Peyer's patch (tissue), 4 donors: ENCODE results near the gene RPP38.

Experiments used
- POLR2A ChIP-seq, 2 donors: fragments of 450-650 bp; IDR thresholded peaks; one replicate each; pipeline ENCODE4 v1.5.1; 2017; ENCODE audit warnings: antibody characterized with exemption in 2 of 2, mild to moderate bottlenecking in 2 of 2, moderate library complexity in 2 of 2
- TF ChIP-seq, protein P1 (sequence below), 6 experiments: fragments of 450-650 bp in 4 of 6; fragments of 200-600 bp in 2 of 6; sonication (generic) in 1 of 6; IDR thresholded peaks; one replicate each; pipeline ENCODE4 v1.5.1; 2017 to 2019; ENCODE audit warnings: antibody characterized with exemption in 6 of 6, mild to moderate bottlenecking in 3 of 6, moderate library complexity in 1 of 6

DNA sequence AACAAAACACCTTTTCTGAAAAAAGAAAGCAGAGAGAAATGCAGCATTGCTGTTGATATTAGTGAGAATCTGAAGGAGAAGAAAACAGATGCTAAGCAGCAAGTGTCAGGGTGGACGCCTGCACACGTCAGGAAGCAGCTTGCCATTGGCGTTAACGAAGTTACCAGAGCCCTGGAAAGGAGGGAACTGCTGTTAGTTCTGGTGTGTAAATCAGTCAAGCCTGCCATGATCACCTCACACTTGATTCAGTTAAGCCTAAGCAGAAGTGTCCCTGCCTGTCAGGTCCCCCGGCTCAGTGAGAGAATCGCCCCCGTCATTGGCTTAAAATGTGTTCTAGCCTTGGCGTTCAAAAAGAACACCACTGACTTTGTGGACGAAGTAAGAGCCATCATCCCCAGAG, 6.4 kb downstream of the RPP38 start:
- TF ChIP-seq, protein P1, sequence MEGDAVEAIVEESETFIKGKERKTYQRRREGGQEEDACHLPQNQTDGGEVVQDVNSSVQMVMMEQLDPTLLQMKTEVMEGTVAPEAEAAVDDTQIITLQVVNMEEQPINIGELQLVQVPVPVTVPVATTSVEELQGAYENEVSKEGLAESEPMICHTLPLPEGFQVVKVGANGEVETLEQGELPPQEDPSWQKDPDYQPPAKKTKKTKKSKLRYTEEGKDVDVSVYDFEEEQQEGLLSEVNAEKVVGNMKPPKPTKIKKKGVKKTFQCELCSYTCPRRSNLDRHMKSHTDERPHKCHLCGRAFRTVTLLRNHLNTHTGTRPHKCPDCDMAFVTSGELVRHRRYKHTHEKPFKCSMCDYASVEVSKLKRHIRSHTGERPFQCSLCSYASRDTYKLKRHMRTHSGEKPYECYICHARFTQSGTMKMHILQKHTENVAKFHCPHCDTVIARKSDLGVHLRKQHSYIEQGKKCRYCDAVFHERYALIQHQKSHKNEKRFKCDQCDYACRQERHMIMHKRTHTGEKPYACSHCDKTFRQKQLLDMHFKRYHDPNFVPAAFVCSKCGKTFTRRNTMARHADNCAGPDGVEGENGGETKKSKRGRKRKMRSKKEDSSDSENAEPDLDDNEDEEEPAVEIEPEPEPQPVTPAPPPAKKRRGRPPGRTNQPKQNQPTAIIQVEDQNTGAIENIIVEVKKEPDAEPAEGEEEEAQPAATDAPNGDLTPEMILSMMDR (IDR thresholded peaks at IDR 0.05): no peak
- no peak for TF ChIP-seq POLR2A (IDR thresholded peaks at IDR 0.05)
